ENCODE data around the gene DSP.

The DSP gene

GRCh38 chr6:7559651-7560385 lies 18.3 kb downstream of the DSP start:
- DNase-seq (ENCODE audit: low read depth) = no peak

- no peak for DNase-seq (ENCODE audit: low read depth)
Measured at GRCh38 chr6:7561153-7561964, 19.9 kb downstream of the DSP start.

GRCh38 chr6:7562769-7563168 lies 21.3 kb downstream of the DSP start:
- DNase-seq (ENCODE audit: low read depth) = no peak

- no peak for DNase-seq (ENCODE audit: low read depth)
Measured at GRCh38 chr6:7566107-7566506, 24.6 kb downstream of the DSP start.

- no peak for DNase-seq (ENCODE audit: low read depth)
Measured at GRCh38 chr6:7566617-7567173, 25.2 kb downstream of the DSP start.

- DNase-seq (ENCODE audit: low read depth) = peak; percentile 35
Measured at GRCh38 chr6:7568021-7568420, 26.6 kb downstream of the DSP start.

- DNase-seq (ENCODE audit: low read depth) = no peak
Measured at GRCh38 chr6:7569082-7569481, 27.6 kb downstream of the DSP start.

GRCh38 chr6:7572213-7572943 lies 30.9 kb downstream of the DSP start:
- no peak for DNase-seq (ENCODE audit: low read depth)

GRCh38 chr6:7574500-7574899 lies 33.0 kb downstream of the DSP start:
- no peak for DNase-seq (ENCODE audit: low read depth)

GRCh38 chr6:7578516-7578915 lies 37.0 kb downstream of the DSP start:
- no peak for DNase-seq (ENCODE audit: low read depth)

- no peak for DNase-seq (ENCODE audit: low read depth)
Measured at GRCh38 chr6:7578931-7579330, 37.5 kb downstream of the DSP start.

GRCh38 chr6:7579851-7580250 lies 38.4 kb downstream of the DSP start:
- no peak for DNase-seq (ENCODE audit: low read depth)

- no peak for DNase-seq (ENCODE audit: low read depth)
Measured at GRCh38 chr6:7580537-7580926, 39.1 kb downstream of the DSP start.

GRCh38 chr6:7580927-7581618 lies 39.6 kb downstream of the DSP start:
- DNase-seq (ENCODE audit: low read depth) = no peak

GRCh38 chr6:7585287-7585930 lies 43.9 kb downstream of the DSP start:
- DNase-seq (ENCODE audit: low read depth) = no peak

GRCh38 chr6:7587631-7588100 lies 46.2 kb downstream of the DSP start:
- DNase-seq (ENCODE audit: low read depth) = peak; percentile 19

- no peak for DNase-seq (ENCODE audit: low read depth)
Measured at GRCh38 chr6:7588506-7588905, 47.0 kb downstream of the DSP start.

- no peak for DNase-seq (ENCODE audit: low read depth)
Measured at GRCh38 chr6:7589221-7589620, 47.8 kb downstream of the DSP start.

- DNase-seq (ENCODE audit: low read depth) = peak; percentile 76
Measured at GRCh38 chr6:7589949-7590917, 48.8 kb downstream of the DSP start, which contains the start of gene SNRNP48. Gene SNRNP48 (plus strand): TSS chr6:7590198. CDS start chr6:7590258, 60 bp downstream.

- DNase-seq (ENCODE audit: low read depth) = no peak
Measured at GRCh38 chr6:7590918-7591302, 49.4 kb downstream of the DSP start.
